ENCODE results near the gene TRDMT1.

Gene TRDMT1

GRCh38 chr10:17176091-17176490 lies 25.4 kb downstream of the TRDMT1 start:
- no peak overlapping the region for H3K4me3 ChIP-seq (ENCODE audit: low read depth, low read length)
- ChIA-PET CTCF (no interaction called here), POLR2A (no interaction called here)
- no peak for DNase-seq (ENCODE audit: low read depth, low spot score)
- no peak for TF ChIP-seq CTCF (IDR thresholded peaks at IDR 0.05; ENCODE audit: insufficient read depth, low read length, missing control alignments)

- no peak overlapping the region for H3K4me3 ChIP-seq (ENCODE audit: low read depth, low read length)
- ChIA-PET POLR2A (no interaction called here), CTCF (no interaction called here)
- DNase-seq (ENCODE audit: low read depth, low spot score), result no peak
- TF ChIP-seq CTCF (IDR thresholded peaks at IDR 0.05; ENCODE audit: insufficient read depth, low read length, missing control alignments), result no peak
Observed at GRCh38 chr10:17175551-17175950, 25.9 kb downstream of the TRDMT1 start.

- no peak for DNase-seq (ENCODE audit: low read depth, low spot score)
Observed at GRCh38 chr10:17174626-17175025, 26.8 kb downstream of the TRDMT1 start.

GRCh38 chr10:17171141-17171641 lies 30.3 kb downstream of the TRDMT1 start:
- POLR2A ChIA-PET, result no interaction called here
- no peak for TF ChIP-seq CTCF (IDR thresholded peaks at IDR 0.05; ENCODE audit: insufficient read depth, low read length, missing control alignments)
- H3K4me3 ChIP-seq (ENCODE audit: low read depth, low read length), result no peak overlapping the region
- CTCF ChIA-PET, result interaction anchor here (1.2 kb wide), 1 partner anchor 14 kb away, joined by 3 read pairs; no protein-coding TSS in a partner anchor
- no peak for DNase-seq (ENCODE audit: low read depth, low spot score)

More at GRCh38 chr10:17174626-17175025, 26.8 kb downstream of the TRDMT1 start:
- CTCF ChIA-PET, result interaction anchor here (1.4 kb wide), 1 partner anchor 9 kb away, joined by 4 read pairs; no protein-coding TSS in a partner anchor
- no peak overlapping the region for H3K4me3 ChIP-seq (ENCODE audit: low read depth, low read length)
- POLR2A ChIA-PET, result interaction anchor here (0.6 kb wide), 1 partner anchor 32 kb away, joined by 3 read pairs; no protein-coding TSS in a partner anchor
- TF ChIP-seq CTCF (IDR thresholded peaks at IDR 0.05; ENCODE audit: insufficient read depth, low read length, missing control alignments), result no peak

GRCh38 chr10:17169803-17170202 lies 31.7 kb downstream of the TRDMT1 start:
- no peak for TF ChIP-seq CTCF (IDR thresholded peaks at IDR 0.05; ENCODE audit: insufficient read depth, low read length, missing control alignments)
- H3K4me3 ChIP-seq (ENCODE audit: low read depth, low read length), result no peak overlapping the region
- CTCF ChIA-PET, result no interaction called here
- no peak for DNase-seq (ENCODE audit: low read depth, low spot score)
- POLR2A ChIA-PET, result no interaction called here

GRCh38 chr10:17166699-17167098 lies 34.8 kb downstream of the TRDMT1 start:
- DNase-seq (ENCODE audit: low read depth, low spot score), result no peak
- no peak for TF ChIP-seq CTCF (IDR thresholded peaks at IDR 0.05; ENCODE audit: insufficient read depth, low read length, missing control alignments)
- ChIA-PET POLR2A (no interaction called here), CTCF (interaction anchor here (1.4 kb wide), 1 partner anchor 13 kb away, joined by 4 read pairs; no protein-coding TSS in a partner anchor)
- no peak overlapping the region for H3K4me3 ChIP-seq (ENCODE audit: low read depth, low read length)
